GM12874 (cell line): ENCODE data around the gene TAPBPL.

Experiments
- CTCF ChIP-seq: IDR thresholded peaks from 2 replicates; pipeline ENCODE4 v1.5.1; 2011; ENCODE audit warnings: low read depth, mild to moderate bottlenecking, control low read depth, low read length, moderate library complexity; ENCODE audit not compliant: insufficient read depth

Gene TAPBPL

GRCh38 chr12:6440391-6440790 lies 11.5 kb upstream of the TAPBPL start:
- no peak for TF ChIP-seq CTCF

GRCh38 chr12:6442836-6443235 lies 9.0 kb upstream of the TAPBPL start:
- no peak for TF ChIP-seq CTCF

GRCh38 chr12:6443361-6443983 lies 8.4 kb upstream of the TAPBPL start:
- no peak for TF ChIP-seq CTCF

GRCh38 chr12:6444031-6444430 lies 7.8 kb upstream of the TAPBPL start:
- no peak for TF ChIP-seq CTCF

- TF ChIP-seq CTCF, result no peak
Observed at GRCh38 chr12:6444704-6445688, 6.8 kb upstream of the TAPBPL start, which contains the start of gene CD27. Gene CD27 (plus strand): TSS chr12:6444955. CDS start chr12:6445096, 141 bp downstream.

- no peak for TF ChIP-seq CTCF
Observed at GRCh38 chr12:6450091-6450868, 1.6 kb upstream of the TAPBPL start.

GRCh38 chr12:6450869-6451347 lies 934 bp upstream of the TAPBPL start:
- TF ChIP-seq CTCF, result no peak
